ENCODE results near the gene SAMD4A.

The SAMD4A gene

DNA sequence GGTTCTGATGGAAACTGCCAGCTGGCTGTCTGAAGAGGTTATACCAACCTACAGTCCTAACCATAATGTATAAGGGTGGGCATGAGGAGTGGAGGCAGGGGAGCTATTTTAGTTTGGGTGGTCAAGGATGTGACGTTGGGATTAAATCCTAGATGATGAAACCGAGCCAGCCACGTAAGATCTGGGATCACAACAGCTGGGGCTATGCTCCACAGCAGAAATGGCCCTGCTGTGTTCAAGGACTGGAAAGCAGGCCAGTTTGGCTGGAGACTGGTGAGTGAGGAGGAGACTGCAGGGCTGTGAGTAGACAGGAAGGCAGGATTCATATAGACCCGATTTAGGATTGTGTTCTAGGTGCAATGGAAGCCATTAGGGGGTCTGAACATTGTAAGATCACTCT is 66.1 kb downstream of the SAMD4A start:
- DNase-seq: no peak

DNA sequence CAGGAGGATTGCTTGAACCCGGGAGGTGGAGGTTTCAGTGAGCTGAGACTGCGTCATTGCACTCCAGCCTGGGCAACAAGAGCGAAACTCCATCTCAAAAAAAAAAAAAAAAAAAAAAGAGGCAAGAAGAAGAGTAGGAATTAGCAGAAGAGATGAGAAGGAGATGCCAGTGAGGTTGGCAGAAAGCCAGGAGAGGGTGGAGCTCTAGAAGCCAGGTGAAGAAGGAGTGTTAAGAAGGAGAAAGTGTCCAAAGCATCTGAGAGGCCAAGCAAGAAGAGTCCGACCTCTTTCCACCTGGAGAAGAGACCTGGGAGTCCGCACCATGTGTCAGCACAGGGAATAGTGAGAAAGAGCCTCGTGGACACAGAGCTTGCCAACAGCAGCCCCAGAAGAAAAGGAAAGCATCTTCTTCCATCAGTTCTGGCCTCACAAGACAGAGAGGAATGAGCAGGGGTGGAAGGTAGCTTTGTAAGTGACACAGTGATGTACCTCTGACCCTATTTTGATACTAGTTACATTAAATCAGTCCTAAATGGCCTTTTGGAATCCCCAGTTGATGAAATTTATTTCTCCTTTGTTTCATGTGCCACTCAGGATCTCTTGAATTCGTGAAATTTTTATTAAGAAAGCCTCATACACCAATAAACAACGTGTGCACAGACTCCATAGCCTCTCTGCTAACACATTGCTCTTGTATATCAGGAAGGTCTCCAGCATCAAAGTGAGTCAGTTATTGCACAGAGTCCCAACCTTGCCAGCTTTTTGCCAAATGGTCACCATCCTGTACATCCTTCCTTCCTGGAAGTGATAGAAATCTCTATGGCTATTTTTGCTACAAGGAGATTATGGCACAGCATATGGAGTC is 70.6 kb downstream of the SAMD4A start:
- no peak for DNase-seq

GRCh38 chr14:54638135-54638446 is 71.2 kb downstream of the SAMD4A start:
- no peak for DNase-seq

DNA sequence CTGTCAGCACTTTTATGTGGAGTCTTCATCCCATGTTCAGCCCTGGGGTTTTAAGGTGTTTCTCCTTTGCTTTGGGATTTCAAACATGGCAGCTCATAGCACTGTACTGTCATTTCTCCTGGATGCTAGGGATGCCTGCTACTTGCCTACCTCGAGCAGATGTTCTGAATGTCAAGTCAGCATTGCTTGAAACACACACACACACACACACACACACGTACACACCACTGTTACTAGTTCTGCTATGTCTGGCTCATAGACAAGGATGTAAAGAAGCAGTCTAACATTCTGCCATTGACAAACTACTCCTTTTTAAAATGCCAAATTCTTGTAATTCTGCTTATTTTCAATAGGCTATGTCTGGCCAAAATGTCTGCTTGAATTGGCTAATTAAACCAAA is 72.7 kb downstream of the SAMD4A start:
- no peak for DNase-seq

DNA sequence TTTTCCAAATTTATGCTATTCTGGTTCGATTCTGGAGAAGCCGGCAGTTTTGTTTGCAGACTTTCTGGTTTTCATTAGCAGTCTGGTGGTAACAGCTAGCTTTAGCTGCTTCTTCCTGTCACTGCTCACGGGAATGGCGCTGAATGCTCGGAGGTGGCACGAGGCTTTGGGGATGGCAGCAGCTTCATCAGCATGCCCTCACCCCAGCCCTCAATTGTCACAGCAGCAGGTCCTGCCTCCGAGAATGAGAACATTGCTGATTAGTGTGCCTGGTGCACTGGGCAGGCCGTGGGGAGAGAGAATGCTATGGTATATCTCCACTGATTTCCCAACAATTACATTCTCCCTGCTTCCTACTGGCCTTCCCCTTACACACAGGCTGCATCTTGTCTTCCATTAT is 73.6 kb downstream of the SAMD4A start:
- DNase-seq: no peak

DNA sequence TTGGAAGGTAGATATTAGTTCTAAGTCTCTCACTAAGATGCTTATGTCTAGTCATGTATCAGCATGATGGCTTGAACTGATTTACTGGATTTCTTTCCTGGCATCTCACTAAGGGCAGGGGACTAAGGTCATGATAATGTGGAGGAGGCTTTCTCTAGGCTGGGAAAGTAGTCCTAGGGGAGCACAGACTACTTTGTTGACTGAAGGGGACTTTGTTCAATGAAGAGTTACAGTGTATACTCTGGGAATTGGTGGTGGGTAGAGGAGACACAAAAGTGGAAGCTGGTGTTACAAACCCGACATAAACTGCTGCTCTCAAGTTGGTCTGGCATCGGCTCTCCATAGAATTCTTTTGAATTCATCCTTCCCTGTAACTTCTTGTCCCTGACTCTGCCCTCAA is 75.2 kb downstream of the SAMD4A start:
- no peak for DNase-seq

GRCh38 chr14:54642801-54643695 is 76.1 kb downstream of the SAMD4A start:
- DNase-seq: no peak

GRCh38 chr14:54643696-54644176 is 76.8 kb downstream of the SAMD4A start:
- no peak for DNase-seq

DNA sequence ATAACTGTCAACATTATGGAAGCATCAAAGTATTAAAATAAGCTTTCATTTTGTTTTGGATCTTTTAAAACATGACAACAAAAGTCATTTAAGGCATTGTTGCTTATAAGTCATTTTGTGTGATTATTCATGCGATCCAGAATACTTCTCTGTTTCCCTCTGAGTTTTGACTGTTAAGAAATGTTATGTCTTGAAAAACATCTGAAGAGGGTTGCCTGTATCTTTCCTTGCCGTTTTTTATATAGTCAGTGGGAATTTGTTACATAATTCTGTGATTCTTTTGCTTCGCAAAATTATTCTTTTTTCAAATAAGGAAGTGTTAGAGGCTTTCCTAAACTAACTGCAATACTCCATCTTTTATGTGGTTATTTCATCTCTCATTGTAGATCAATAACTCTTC is 78.7 kb downstream of the SAMD4A start:
- no peak for DNase-seq

- no peak for DNase-seq
Observed at GRCh38 chr14:54646626-54647025, 79.7 kb downstream of the SAMD4A start.

- no peak for DNase-seq
Observed at GRCh38 chr14:54647378-54647777, 80.5 kb downstream of the SAMD4A start.

GRCh38 chr14:54649056-54649455 is 82.1 kb downstream of the SAMD4A start:
- no peak for DNase-seq

DNA sequence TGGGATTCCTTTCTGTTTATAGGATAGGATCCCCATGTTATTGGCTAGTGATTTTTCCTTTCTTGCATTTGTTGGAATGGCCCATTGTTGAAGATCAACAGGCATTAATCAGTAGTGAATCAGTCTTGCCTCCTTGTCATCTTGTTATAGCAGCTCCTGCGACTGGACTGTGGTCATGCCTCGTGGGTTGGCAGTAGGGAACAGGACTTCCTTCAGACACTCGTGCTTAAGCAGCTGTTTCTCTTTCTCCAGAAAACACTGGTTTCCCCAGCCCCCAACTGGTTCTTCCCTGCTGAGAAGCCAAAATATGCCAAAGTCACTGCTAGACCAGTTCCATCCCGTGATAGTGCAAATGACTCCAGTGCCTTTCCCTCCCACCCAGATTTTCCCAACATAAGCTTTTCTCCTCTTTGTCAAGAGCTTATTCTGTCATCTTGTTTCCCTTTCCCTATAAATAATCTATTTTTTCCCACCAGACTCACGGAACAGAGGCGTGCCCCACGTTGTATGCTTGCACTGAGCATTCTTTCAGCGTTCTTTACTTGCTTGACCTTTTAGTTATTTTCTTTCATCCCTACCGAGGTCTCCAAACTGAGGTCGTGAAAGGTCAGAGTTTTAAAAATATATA is 83.5 kb downstream of the SAMD4A start:
- DNase-seq: no peak

GRCh38 chr14:54650959-54651351 is 84.0 kb downstream of the SAMD4A start:
- DNase-seq: no peak

DNA sequence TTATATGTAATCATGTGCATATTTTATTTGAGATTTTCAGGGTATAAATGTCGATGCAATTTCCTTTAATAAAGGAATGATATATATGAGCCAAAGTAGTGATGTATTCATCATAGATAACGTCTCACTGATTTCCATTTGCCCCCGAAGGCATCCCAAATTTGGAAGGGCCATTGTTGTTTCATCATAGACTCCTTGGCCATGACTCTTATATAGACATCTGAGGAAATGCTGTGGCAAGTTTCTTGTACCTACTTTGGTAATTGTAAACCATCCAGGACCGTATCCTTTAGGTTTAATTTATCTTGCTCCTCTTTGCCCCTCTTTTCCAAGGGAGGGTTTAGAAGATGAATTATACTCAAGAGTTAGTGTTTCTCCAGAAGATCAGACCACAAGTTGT is 84.7 kb downstream of the SAMD4A start:
- DNase-seq: no peak

- no peak for DNase-seq
Observed at GRCh38 chr14:54652188-54652587, 85.3 kb downstream of the SAMD4A start.

GRCh38 chr14:54652605-54653052 is 85.7 kb downstream of the SAMD4A start:
- DNase-seq: no peak

GRCh38 chr14:54653712-54654469 is 87.0 kb downstream of the SAMD4A start:
- DNase-seq: no peak

- DNase-seq: no peak
Observed at GRCh38 chr14:54654605-54655004, 87.7 kb downstream of the SAMD4A start.

DNA sequence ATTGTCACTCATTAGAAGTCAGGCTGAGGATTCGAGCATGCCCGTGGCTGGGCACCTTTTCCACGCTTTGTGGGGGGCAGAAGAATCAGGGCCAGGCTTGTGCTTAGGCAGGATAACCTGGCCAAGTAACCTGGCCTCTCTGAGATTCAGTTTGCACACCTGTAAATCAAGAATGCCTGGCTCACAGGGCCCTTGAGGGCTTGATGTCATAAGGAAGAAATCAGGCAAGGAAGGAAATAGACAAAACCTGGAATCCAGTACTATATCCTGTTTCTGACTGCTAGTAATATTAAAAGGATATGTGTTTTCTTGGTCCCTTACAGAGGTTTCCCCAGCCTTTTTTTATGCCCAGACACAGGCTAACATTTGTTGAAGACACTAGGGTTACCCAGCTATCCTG is 91.9 kb downstream of the SAMD4A start:
- no peak for DNase-seq

DNA sequence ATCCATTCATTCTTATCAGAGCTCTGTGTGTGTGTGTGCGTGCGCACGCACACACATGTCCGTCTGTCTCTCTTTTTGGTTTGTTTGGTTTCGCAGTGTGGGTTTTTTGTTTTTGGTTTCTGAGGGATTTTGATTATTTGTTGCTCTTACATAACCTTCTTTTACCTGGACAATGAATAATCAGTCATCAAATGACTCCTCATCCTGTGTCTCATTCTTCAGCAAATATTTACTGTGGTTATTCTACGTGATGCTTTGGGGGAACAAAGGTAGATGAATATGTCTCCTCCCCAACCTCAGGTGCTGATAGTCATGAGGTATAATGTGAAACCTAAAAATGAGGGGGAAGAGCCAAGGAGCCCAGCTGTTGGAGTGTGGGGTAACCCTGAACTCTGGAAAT is 92.4 kb downstream of the SAMD4A start:
- no peak for DNase-seq

- no peak for DNase-seq
Observed at GRCh38 chr14:54660604-54661111, 93.7 kb downstream of the SAMD4A start.

Measured in GF-D8 (cell line).